Epithelial cell of esophagus (primary cell): ENCODE data around the gene TMCO6.
"Not testable (repeated sequence)": the region's sequence is repeated elsewhere in the genome, so short reads cannot be mapped to it uniquely, and the experiment has no call there.

ENCODE experiments used
- DNase-seq: peaks from one replicate; pipeline ENCODE4 v3.0.0; 2010; ENCODE audit warnings: low read depth
- H3K4me3 ChIP-seq: 2 replicates; pipeline ENCODE4 v1.5.1; 2011; ENCODE audit warnings: mild to moderate bottlenecking, low read length, control low read depth
- TF ChIP-seq, protein P1 (sequence below): IDR thresholded peaks from 2 replicates; pipeline ENCODE4 v1.5.1; 2011; ENCODE audit warnings: low read depth, mild to moderate bottlenecking, low read length, control low read depth, inconsistent platforms; ENCODE audit not compliant: insufficient read depth; ENCODE audit errors: missing control alignments

TMCO6 gene

GRCh38 chr5:140639148-140639981 is at the start of gene TMCO6:
Gene TMCO6 (plus strand): TSS chr5:140639451. CDS start chr5:140639528, 77 bp downstream.
- peak; percentile 95 for DNase-seq
- TF ChIP-seq, protein P1, sequence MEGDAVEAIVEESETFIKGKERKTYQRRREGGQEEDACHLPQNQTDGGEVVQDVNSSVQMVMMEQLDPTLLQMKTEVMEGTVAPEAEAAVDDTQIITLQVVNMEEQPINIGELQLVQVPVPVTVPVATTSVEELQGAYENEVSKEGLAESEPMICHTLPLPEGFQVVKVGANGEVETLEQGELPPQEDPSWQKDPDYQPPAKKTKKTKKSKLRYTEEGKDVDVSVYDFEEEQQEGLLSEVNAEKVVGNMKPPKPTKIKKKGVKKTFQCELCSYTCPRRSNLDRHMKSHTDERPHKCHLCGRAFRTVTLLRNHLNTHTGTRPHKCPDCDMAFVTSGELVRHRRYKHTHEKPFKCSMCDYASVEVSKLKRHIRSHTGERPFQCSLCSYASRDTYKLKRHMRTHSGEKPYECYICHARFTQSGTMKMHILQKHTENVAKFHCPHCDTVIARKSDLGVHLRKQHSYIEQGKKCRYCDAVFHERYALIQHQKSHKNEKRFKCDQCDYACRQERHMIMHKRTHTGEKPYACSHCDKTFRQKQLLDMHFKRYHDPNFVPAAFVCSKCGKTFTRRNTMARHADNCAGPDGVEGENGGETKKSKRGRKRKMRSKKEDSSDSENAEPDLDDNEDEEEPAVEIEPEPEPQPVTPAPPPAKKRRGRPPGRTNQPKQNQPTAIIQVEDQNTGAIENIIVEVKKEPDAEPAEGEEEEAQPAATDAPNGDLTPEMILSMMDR: peak; percentile 65
- peak within 1 kb of the TSS; percentile 85 for H3K4me3 ChIP-seq

DNA sequence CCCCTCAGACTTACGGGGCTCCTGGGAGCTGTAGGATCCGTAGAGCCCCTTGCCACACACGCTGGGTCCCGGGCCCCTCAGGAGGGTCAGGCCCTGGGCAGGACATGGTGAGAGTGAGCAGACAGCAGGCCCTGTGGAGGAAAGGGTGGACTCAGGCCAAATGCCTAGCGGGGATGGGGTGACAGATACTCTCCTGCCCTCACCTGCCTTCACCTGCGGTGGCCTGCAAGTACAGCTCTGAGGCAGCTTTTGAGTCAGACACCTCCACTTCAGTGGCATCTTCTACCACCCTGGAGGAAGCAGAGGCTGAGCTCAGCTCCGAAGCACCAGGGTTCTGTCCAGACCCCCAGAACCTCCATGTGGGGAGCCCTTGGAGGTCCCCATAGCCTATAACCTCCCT is 48.4 kb upstream of the TMCO6 start:
- DNase-seq: peak; percentile 82
- TF ChIP-seq, protein P1: no peak
- H3K4me3 ChIP-seq: no peak overlapping the region

DNA sequence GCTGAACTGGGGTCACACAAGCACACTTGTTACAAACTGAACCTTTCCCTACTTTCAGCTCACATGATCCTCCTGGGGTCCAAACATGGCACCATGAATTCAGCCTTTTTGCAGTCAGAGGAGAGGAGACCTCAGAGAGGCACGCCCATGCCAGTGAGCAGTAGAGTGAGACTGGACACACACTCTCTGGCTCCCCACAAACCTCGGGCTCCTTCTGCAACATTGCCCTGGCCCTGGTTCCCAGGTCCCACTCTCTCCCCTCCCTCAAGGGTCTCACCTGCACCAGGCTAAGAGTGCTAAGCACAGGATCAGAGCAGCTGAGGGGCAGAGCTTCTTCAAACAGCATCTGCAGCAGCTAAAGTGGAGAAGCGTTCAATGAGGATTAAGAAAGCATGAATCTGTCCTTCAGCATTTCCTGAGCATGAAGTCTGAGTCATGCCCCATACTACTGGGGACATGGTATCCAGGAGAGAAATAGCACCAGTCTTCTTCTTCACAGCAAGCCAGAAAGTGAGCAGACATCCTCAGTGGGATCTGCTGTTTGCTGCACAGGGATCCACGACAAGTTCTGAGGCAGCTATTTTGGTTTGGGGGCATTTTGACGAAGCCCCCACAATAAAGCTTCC is 47.4 kb upstream of the TMCO6 start:
- DNase-seq: peak; percentile 74
- H3K4me3 ChIP-seq: no peak overlapping the region
- TF ChIP-seq, protein P1: no peak

GRCh38 chr5:140593070-140593469 is 46.2 kb upstream of the TMCO6 start:
- DNase-seq: peak; percentile 72
- not testable (repeated sequence) for H3K4me3 ChIP-seq

- H3K4me3 ChIP-seq: no peak overlapping the region
- DNase-seq: no peak
- TF ChIP-seq, protein P1: no peak
These were observed 45.1 kb upstream of the TMCO6 start for GRCh38 chr5:140594169-140594568.

- TF ChIP-seq, protein P1: no peak
- H3K4me3 ChIP-seq: no peak overlapping the region
- DNase-seq: peak; percentile 54
These were observed 43.5 kb upstream of the TMCO6 start for GRCh38 chr5:140595538-140596300.

- H3K4me3 ChIP-seq: no peak overlapping the region
- DNase-seq: peak; percentile 18
- TF ChIP-seq, protein P1: no peak
These were observed 42.9 kb upstream of the TMCO6 start for GRCh38 chr5:140596321-140596741.
